HG02759 (cell line): ENCODE results near the gene ANGPT4.

Source experiments
- ATAC-seq: cut with Tn5 transposase; IDR thresholded peaks from one replicate; pipeline ENCODE4 v1.9.1; 2021; ENCODE audit warnings: mild to moderate bottlenecking, moderate library complexity; ENCODE audit not compliant: unreplicated experiment

ANGPT4 gene

GRCh38 chr20:940926-941325 is 24.8 kb upstream of the ANGPT4 start:
- ATAC-seq, result no peak

DNA sequence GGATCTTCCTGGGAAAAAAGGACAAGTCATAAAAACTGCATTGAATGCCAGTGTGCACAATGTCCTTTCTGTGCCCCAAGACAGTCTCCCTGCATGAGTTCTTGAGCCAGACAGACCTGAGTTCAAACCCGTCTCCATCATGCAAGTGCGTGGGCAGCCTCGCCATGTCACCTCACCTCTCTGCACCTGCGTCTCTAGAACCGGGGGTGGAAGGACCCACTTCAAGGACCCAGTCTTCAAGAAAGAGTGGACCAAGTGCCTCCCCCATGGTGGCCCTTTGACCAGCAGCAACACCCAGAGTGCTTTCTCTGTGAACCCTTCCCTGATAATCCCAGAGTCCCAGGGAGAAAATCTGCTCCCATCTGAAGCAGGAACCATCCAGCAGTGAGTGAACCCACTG is 23.5 kb upstream of the ANGPT4 start:
- ATAC-seq, result no peak

DNA sequence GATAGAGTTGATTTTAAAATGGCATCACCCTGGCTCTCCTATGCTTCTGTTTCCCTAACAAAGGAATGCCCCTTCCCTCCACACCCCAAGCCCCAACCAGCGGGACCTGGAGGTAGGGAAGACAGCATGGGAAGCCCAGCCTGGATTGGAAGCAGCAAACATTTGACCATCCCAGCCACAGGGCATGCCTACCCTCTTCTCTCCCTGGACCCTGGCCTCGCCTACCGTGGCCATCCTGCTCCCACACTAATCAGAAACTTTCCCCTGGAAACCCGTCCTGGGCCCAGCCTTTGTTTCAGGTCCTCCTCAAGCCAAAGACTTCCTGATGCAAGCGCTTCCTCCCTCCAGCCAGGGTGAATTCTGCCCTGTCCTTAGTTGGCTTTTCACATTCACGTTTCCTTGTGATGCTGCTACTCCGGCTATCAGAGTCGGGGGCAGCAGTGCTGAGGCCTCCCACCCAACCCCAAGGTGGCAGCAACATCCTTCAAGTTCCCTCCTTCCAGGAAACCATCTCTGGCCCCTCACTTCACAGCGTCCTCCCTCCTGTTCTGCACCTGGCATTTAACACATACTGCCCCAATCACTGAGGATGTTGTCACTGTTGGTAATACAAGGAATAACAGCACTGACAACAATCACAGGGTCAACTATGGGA is 18.2 kb upstream of the ANGPT4 start:
- no peak for ATAC-seq

GRCh38 chr20:933029-933428 is 16.9 kb upstream of the ANGPT4 start:
- ATAC-seq, result no peak

DNA sequence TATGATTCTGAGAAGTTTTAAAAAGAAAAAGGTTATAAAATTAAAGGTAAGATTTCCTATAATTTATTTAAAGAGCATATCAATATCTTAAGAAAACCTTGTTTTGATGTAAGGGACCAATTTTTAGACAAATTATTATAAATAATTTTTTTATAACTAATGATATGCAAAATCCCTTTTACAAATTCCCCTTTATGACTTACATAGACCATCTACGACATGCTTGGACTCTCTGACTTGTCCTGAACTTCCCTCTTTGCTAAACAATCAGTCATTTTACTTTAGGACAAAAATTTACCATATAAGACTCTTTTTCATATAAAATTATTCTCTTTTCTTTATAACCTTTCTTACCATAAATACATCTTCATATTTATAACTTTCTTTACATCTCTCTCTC is 15.3 kb upstream of the ANGPT4 start:
- no peak for ATAC-seq

DNA sequence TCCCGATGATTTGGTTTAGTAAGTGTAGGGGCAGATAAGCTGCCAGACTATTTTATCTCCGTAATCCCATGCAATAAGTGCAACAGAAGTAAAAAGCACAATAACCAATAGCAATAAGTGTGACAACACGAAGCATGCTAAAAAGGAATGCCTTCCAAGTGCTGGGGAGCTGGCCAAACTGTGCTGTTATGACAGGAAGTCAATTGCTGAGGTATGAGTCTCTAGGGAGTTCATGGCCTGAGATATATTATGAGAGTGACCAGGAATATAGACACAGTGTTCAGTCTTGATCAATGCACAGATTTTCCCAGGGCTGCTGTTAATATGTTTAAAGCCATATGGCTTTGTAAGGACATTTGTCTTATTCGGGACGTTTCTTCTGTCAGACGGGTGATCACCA is 10.5 kb upstream of the ANGPT4 start:
- ATAC-seq, result no peak

DNA sequence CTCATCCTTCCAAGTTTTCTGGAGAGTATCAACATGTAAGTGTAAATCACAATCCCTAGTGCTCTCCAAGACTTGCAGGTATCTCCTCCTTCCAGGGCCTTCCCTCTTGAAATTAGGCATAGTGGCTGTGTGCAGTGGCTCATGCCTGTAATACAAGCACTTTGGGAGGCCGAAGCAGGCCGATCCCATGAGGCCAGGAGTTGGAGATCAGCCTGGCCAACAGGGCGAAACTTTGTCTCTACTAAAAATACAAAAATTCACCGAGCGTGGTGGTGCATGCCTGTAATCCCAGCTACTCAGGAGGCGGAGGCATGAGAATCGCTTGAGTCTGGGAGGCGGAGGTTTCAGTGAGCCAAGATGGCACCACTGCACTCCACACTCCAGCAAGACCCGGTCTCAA is 9.4 kb upstream of the ANGPT4 start:
- ATAC-seq, result no peak

- ATAC-seq, result no peak
These were observed 8.5 kb upstream of the ANGPT4 start for GRCh38 chr20:924639-925038.

DNA sequence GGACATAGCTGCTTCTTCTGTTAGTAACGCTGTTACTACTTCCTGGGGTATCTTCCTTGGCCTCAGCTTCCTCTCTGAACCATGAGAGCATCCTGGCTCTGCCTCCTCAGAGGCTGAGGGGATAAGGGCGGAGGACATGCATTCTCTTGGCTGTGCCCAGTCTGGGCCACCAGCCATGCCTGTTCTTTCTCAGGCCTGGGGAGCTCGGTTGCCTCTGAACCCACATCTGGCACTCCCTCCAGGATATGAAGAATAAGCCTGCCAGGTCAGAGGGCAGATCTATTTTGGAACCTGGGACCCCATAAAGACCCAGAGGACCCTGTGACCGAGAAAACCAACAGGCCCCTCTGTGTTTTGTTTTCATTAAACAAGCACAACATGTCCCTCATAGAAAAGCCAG is 6.6 kb upstream of the ANGPT4 start:
- no peak for ATAC-seq

- no peak for ATAC-seq
These were observed 4.9 kb upstream of the ANGPT4 start for GRCh38 chr20:921068-921467.

- no peak for ATAC-seq
These were observed 4.2 kb upstream of the ANGPT4 start for GRCh38 chr20:920311-920710.

DNA sequence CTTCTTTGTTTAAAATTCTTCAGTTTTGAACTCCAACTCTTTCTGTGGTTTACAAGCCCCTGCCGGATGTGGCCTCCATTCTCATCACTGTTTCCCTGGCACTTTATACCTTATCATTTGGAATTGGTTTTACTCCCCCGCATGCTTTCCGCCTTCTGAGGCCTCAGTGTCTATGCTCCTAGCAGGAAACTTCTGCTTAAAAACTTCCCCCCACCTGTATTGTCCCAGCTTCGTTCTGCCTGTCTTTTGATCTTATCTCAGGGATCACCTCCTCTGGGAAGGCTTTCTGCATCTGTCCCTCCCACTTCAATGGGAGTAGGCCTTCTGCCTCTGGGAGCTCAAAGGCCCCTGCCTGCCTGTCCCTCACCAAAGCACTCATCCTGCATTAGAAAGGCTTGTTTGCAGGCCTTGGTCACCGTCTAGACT is 3.4 kb upstream of the ANGPT4 start:
- no peak for ATAC-seq

- ATAC-seq, result no peak
These were observed 1.3 kb upstream of the ANGPT4 start for GRCh38 chr20:917416-917815.

DNA sequence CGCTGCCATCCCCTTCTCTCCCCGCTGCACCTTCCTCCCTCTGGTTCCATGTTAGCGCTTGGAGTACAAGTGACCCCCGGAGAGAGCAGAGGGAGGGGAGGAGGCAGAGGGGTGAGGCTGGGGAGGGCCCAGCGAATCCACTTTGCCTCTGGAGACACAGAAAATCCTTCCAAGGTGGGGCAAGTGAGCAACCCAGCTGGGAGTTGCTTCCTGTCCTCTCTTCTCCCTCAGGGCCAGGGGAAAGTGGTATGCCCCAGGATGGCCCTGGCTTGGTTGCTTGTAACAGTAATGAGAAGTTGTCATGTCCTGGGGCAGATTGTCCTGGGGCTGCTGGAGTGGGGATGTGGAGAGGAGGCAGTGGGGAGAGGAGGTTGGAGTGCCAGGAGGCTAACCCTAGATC is 691 bp upstream of the ANGPT4 start:
- ATAC-seq, result no peak

DNA sequence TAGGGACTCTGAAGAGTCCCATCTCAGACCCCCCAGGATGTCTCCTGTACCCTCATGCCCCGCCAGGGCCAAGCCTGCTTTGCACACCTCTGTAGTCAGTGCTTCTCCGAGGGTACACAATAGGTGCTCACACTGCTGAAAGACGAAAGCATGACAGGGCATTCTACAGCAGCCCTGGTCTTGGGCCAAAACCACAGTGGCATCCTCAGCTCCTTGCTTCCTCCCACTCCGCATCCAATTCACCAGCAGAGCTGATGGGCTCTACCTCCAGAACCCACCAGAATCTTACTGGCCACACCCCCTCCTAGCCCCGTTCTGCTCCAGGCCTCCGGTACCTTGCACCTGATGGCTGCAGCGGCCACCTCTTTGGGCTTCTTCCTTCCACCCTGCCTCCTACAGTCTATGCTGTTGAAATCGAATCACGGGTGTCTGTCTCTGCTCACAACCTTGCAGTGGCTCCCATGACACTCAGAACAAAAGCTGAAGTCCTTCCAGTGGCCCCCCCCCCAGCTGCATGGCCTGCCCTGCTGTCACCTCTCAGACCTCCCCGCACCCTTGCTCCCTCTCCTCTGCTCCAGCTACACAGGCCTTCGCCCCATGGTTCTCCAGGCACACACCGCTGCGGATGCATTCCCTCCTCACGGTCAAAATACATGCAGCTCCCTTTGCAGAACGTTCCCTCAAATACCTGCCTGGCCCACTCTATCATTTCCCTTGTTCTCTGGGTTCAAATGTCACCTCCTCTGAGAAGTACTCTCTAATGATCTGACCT is 1.2 kb downstream of the ANGPT4 start:
- no peak for ATAC-seq

DNA sequence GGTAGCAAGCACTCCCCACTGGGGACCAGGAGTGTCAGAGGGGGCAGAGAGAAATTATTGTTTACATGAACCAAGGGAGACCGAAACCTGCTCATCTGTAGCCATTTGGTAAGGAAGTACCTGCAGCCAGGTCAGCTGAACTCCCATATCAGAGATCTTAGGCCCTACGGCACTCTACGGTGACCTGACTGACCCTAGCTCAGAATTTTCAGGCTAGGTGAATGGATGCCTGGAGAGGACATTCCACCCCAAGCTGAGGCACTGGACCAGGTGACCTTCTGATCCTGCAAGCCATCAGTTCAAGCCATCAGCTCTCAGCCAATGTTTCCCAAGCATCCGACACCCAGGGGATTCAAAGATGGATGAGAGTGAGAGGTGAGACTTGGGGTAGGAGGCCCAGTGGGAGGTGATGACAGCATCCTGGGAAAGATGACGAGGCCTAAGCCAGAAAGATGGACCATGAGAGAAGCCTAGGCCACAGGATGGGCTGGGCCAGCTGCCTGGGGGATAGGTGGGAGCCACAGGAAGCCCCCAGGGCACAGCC is 2.8 kb downstream of the ANGPT4 start:
- no peak for ATAC-seq

- no peak for ATAC-seq
These were observed 4.1 kb downstream of the ANGPT4 start for GRCh38 chr20:911882-912600.

DNA sequence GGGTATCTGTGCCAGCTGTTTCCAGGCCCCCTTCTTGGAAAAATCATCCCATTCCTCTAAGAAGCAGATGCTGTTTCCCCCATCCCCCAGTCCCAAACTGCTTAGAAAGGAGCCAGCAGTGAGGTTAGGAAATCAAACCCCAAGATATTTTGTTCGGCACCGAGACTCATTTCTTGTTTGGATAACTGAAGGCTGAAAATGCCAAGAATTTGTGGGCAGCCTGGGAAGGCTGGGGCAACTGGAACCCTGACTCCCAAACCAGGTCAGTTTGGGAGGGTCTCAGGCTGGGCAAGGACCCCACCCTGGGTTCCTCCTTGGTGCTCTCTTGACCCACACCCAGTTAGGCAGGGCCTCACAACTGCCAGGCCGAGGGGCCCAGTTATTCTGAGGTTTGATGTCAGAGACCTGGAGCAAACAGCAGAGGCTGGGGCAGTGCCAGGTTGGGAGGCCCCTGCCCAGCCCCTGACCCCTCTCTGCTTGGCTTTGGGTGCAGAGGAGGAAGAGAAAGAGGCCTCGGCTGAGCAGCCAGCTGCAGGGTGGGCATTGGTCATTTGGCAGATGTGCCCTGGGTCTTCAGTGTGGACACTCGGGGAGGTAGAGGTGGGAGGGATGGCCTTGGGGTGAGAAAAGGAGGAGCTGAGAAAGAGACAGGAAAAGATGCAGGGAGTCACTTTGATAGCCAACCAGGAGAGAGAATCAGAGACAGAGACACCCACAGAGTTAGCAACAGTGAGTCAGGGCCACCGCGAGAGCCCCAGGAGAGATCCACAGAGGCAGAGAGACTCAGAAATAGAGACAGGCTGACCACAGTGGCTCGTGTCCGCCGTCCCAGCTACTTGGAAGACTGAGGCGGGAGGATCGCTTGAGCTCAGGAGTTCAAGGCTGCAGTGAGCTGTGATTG is 5.0 kb downstream of the ANGPT4 start:
- no peak for ATAC-seq

DNA sequence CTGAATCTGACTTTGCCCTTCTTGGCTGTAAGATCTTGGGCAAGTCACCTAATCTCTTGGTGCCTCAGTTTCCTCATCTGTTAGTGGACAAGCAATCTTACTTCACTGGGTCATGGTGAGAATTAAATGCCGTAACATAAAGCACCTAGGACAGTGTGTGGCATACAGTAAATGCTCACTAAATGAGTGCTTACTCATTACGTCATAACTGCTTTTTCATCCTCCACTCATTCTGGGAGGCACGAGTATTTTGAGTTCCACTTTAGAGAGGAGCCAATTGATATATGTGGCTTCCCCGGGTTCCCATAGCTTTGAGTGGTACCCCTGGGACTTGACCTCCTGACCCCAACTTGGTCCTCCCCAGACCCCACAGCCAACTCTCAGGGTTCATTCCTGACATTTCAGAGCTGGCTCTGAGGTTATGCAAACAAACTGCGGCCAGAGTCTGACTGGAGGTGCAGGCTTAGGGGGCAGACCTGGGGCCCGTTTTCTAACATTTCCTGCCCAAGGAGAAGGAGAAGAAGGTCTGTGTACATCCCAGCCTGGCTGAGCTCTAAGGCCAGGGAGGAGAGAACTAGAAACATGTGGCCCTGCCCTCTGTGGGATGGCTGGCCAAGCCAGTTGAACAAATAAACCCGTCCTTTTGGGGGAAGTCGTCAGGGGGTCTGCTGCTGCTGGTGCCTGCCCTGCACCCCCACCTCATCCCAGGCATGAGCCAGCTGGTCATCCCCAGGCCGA is 5.8 kb downstream of the ANGPT4 start:
- no peak for ATAC-seq

- no peak for ATAC-seq
These were observed 6.5 kb downstream of the ANGPT4 start for GRCh38 chr20:909641-910040.
